HFF-Myc (cell line): ENCODE data around the gene MATR3.

Source experiments
- DNase-seq: peaks from one replicate; pipeline ENCODE4 v3.0.0-alpha.2; 2011; ENCODE audit warnings: low read depth; ENCODE audit errors: extremely low read depth
- H3K4me3 ChIP-seq: replicated peaks from 2 replicates; pipeline ENCODE4 v1.5.1; 2011; ENCODE audit warnings: low read depth, mild to moderate bottlenecking, control low read depth, low read length
- TF ChIP-seq, protein P1 (sequence below): IDR thresholded peaks from 2 replicates; pipeline ENCODE4 v1.5.1; 2012; ENCODE audit warnings: mild to moderate bottlenecking, low read depth, low read length, control low read depth; ENCODE audit errors: missing control alignments

The MATR3 gene, protein sequence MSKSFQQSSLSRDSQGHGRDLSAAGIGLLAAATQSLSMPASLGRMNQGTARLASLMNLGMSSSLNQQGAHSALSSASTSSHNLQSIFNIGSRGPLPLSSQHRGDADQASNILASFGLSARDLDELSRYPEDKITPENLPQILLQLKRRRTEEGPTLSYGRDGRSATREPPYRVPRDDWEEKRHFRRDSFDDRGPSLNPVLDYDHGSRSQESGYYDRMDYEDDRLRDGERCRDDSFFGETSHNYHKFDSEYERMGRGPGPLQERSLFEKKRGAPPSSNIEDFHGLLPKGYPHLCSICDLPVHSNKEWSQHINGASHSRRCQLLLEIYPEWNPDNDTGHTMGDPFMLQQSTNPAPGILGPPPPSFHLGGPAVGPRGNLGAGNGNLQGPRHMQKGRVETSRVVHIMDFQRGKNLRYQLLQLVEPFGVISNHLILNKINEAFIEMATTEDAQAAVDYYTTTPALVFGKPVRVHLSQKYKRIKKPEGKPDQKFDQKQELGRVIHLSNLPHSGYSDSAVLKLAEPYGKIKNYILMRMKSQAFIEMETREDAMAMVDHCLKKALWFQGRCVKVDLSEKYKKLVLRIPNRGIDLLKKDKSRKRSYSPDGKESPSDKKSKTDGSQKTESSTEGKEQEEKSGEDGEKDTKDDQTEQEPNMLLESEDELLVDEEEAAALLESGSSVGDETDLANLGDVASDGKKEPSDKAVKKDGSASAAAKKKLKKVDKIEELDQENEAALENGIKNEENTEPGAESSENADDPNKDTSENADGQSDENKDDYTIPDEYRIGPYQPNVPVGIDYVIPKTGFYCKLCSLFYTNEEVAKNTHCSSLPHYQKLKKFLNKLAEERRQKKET

DNA sequence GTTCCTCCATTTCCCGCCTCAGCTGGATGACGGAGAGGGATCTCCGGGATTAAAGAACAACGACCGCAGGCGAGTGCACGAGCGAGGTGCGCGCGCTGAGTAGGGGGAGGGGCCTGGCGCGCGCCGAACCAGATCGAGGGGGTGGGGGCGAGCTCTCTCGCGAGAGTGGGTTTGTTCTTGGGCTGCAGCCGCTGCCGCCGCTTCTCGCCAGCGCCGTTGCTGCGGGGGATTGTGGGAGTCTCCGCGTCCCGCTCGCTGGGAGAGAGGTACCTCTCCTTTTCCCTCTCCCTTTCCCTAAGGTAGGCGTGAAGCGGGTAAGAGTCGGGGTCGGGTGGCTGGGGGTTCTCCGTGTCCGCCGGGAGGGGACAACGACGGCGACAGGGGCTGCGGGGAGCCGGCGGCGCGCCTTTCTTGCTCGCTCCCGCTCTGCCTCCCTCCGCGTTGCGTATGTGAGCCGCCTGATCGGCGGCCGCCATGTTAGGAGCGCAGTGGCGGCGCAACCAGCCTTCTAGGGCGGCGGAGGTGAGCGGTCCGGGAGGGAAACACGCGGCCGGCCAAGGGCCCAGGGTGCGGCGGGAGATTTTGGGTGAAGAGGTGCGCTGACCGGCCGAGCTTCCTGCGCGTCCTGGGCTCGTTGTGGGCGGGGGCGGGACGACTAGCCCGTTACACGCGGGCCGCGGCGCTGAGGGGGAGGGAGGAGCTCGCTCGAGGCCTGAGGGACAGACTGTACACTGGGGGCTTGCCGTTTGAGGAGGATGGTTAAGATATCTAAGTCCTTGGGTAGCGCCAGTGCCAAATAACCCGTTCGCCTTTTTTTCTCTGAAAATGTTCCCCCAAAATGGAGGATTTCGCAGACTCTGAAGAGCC is at the start of gene MATR3:
MATR3 (plus strand) TSS at position 234 of the 867 bp plus-strand sequence. CDS start 13,676 bp downstream, outside the sequence.
- DNase-seq: peak; percentile 75
- peak within 1 kb of the TSS; percentile 80 for H3K4me3 ChIP-seq
- TF ChIP-seq, protein P1, sequence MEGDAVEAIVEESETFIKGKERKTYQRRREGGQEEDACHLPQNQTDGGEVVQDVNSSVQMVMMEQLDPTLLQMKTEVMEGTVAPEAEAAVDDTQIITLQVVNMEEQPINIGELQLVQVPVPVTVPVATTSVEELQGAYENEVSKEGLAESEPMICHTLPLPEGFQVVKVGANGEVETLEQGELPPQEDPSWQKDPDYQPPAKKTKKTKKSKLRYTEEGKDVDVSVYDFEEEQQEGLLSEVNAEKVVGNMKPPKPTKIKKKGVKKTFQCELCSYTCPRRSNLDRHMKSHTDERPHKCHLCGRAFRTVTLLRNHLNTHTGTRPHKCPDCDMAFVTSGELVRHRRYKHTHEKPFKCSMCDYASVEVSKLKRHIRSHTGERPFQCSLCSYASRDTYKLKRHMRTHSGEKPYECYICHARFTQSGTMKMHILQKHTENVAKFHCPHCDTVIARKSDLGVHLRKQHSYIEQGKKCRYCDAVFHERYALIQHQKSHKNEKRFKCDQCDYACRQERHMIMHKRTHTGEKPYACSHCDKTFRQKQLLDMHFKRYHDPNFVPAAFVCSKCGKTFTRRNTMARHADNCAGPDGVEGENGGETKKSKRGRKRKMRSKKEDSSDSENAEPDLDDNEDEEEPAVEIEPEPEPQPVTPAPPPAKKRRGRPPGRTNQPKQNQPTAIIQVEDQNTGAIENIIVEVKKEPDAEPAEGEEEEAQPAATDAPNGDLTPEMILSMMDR: no peak

DNA sequence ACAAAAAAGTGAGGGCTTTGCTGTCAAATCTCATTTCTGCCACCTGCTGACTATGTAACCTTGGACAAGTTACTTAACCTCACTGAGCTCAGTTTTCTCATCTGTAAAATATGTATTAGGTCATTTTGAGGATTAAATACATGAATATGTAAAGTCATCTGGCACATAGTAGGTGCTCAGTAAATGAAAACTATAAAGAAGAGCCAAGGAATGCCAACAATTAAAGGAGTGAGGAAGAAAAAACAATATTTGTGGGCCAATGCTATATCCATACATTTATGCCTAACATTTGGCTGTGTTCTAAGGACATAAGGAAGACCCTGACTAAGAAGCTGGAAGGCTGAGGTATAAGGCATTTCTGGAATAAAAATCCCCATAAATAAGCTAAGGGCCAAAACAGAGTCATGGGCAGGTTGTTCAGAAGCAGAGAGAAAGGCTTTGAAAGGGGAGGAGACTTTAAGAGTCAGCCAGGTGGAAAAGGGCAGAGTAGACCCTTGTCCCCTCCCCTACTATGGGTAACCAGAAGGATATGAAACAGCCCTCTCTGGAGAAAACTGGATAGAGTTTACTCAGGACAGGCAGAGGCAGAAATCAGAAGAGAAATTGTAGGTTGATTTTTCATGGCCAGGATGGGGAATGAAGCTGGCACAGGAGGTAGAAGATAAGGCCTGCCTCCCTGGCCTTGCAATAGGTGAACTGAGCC is 47.8 kb upstream of the MATR3 start:
- TF ChIP-seq, protein P1: no peak
- no peak overlapping the region for H3K4me3 ChIP-seq
- no peak for DNase-seq

DNA sequence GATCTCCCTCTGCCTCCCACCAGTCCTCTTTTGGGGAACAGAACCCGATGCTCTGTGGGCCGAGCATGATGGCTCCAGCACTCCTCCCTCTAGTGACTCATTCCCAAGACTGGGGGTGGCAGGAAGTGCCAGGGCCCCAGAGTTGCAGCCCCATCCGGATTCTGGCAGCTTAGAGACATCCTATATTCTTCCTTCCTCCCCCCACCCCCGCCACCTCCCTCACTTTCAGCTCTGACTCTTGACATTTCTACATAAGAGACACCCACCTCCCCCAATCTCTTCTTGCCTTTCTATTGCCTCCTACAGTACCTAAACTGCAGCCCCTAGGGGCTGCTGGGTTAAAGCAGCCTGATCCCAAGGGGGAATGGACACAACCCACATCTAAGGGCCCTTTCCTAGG is 47.1 kb upstream of the MATR3 start:
- no peak for DNase-seq
- H3K4me3 ChIP-seq: no peak overlapping the region
- TF ChIP-seq, protein P1: no peak

DNA sequence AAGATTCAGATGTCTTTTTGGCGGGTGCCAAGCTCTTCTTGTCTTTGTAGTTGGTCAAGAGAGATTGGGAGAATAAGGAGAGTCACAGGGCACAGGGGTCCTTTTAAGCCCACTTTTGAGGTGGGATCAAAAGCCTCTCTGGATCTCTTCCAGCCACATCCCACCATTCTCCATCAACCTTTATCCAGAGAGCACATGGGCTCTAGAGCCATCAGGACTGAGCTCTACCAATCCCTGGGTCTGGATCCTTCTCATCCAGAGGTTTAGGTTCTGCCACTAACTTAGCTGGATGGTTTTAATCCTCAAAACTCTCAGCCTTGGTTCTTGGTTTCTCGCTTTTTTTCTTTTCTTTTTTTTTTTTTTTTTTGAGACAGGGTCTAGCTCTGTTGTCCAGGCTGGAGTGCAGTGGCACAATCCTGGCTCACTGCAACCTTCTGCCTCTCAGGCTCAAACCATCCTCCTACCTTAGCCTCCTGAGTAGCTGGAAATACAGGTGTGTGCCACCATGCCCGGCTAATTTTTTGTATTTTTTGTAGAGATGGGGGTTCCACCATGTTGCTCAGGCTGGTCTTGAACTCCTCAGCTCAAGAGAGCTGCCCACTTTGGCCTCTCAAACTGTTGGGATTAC is 44.6 kb upstream of the MATR3 start:
- DNase-seq: no peak
- no peak overlapping the region for H3K4me3 ChIP-seq
- TF ChIP-seq, protein P1: no peak

DNA sequence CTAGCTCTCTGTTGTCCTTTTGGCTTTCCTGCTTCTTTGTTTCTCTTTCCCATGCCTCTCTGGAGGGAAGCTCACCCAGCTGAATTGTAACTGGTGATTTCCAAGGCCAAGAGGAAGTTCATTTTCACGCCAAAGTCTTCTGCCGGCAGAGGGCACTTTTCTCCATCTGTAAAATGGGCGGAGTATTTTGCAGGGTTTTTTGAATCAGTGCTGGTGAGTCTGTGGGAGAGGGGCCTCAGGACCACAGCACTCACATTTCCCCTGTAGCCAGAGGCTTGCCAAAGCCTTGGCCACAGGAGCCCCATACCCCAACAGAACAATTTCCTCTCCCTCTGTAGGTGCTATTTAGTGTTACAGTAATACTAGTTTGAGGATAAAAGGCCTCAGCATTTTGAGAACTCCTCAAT is 42.3 kb upstream of the MATR3 start:
- H3K4me3 ChIP-seq: no peak overlapping the region
- TF ChIP-seq, protein P1: no peak
- DNase-seq: no peak
